Neuronal stem cell (in vitro differentiated cells): ENCODE results near the gene USP21.

ENCODE experiments used
- DNase-seq: peaks from one replicate; pipeline ENCODE4 v3.0.0-alpha.2; 2013; ENCODE audit warnings: low spot score
- H2AFZ ChIP-seq: one replicate; pipeline ENCODE4 v1.6.1; 2013; ENCODE audit warnings: mild to moderate bottlenecking, low read length, inconsistent platforms
- H2AK5ac ChIP-seq: 2 replicates; pipeline ENCODE4 v1.6.1; 2013; ENCODE audit warnings: low read depth, mild to moderate bottlenecking, inconsistent platforms, low read length, moderate library complexity, mixed read lengths
- H2BK120ac ChIP-seq: 2 replicates; pipeline ENCODE4 v1.6.1; 2013; ENCODE audit warnings: low read depth, mild to moderate bottlenecking, inconsistent platforms, low read length, moderate library complexity, mixed read lengths
- H2BK12ac ChIP-seq: one replicate; pipeline ENCODE4 v1.6.1; 2013; ENCODE audit warnings: low read length, inconsistent platforms
- H2BK15ac ChIP-seq: 2 replicates; pipeline ENCODE4 v1.6.1; 2013; ENCODE audit warnings: mild to moderate bottlenecking, low read length, inconsistent platforms, mixed read lengths
- H2BK5ac ChIP-seq: one replicate; pipeline ENCODE4 v1.6.1; 2013; ENCODE audit warnings: inconsistent platforms, mild to moderate bottlenecking, low read length, moderate library complexity
- H3K14ac ChIP-seq: one replicate; pipeline ENCODE4 v1.6.1; 2013; ENCODE audit warnings: low read length, inconsistent platforms
- H3K18ac ChIP-seq: 2 replicates; pipeline ENCODE4 v1.6.1; 2013; ENCODE audit warnings: low read length, inconsistent platforms
- H3K23ac ChIP-seq: 2 replicates; pipeline ENCODE4 v1.6.1; 2013; ENCODE audit warnings: low read depth, mild to moderate bottlenecking, mixed read lengths, low read length, inconsistent platforms; ENCODE audit not compliant: poor library complexity
- H3K27ac ChIP-seq: replicated peaks from 3 replicates; pipeline ENCODE4 v1.5.1; 2013; ENCODE audit warnings: low read length, inconsistent platforms
- H3K27me3 ChIP-seq, 3 experiments: 2 replicates each; pipeline ENCODE4 v1.6.1; 2013; ENCODE audit warnings: low read length in 3 of 3, mild to moderate bottlenecking in 2 of 3, inconsistent platforms in 1 of 3, low read depth in 1 of 3, mixed read lengths in 1 of 3, moderate library complexity in 1 of 3; ENCODE audit not compliant: control insufficient read depth in 3 of 3, insufficient read depth in 3 of 3
- H3K36me3 ChIP-seq, 2 donors: replicated peaks in 1 of 2; 2 replicates each; pipeline ENCODE4 v1.6.1; 2013; ENCODE audit warnings: low read length in 2 of 2; ENCODE audit not compliant: control insufficient read depth in 2 of 2, insufficient read depth in 2 of 2
- H3K4ac ChIP-seq: 2 replicates; pipeline ENCODE4 v1.6.1; 2013; ENCODE audit warnings: inconsistent platforms, mild to moderate bottlenecking, low read length, moderate library complexity
- H3K4me1 ChIP-seq, 2 donors: 1 replicate in 1 of 2; 2 replicates in 1 of 2; pipeline ENCODE4 v1.6.1; 2013; ENCODE audit warnings: low read length in 2 of 2, low read depth in 1 of 2; ENCODE audit not compliant: control insufficient read depth in 2 of 2, insufficient read depth in 1 of 2
- H3K4me2 ChIP-seq: one replicate; pipeline ENCODE4 v1.6.1; 2013; ENCODE audit warnings: mild to moderate bottlenecking, low read length, inconsistent platforms; ENCODE audit not compliant: insufficient read depth, poor library complexity, severe bottlenecking
- H3K4me3 ChIP-seq, 2 donors: 2 replicates each; pipeline ENCODE4 v1.5.1; 2013; ENCODE audit warnings: low read length in 2 of 2, mild to moderate bottlenecking in 2 of 2, inconsistent platforms in 1 of 2, moderate library complexity in 1 of 2
- H3K79me1 ChIP-seq: one replicate; pipeline ENCODE4 v1.6.1; 2013; ENCODE audit warnings: low read depth, mild to moderate bottlenecking, inconsistent platforms, low read length, moderate library complexity
- H3K9ac ChIP-seq: one replicate; pipeline ENCODE4 v1.6.1; 2013; ENCODE audit warnings: mild to moderate bottlenecking, low read depth, low read length, inconsistent platforms; ENCODE audit not compliant: poor library complexity
- H3K9me3 ChIP-seq, 2 donors: replicated peaks in 1 of 2; 2 replicates each; pipeline versions ENCODE3 to v1.6.1; 2013; ENCODE audit warnings: low read length in 2 of 2, mild to moderate bottlenecking in 2 of 2, inconsistent platforms in 1 of 2, low read depth in 1 of 2, mixed read lengths in 1 of 2, moderate library complexity in 1 of 2; ENCODE audit not compliant: control insufficient read depth in 2 of 2, insufficient read depth in 1 of 2
- H4K8ac ChIP-seq: one replicate; pipeline ENCODE4 v1.6.1; 2013; ENCODE audit warnings: low read depth, mild to moderate bottlenecking, inconsistent platforms, low read length, moderate library complexity
- H4K91ac ChIP-seq: one replicate; pipeline ENCODE4 v1.6.1; 2013; ENCODE audit warnings: low read length, low read depth, mild to moderate bottlenecking, inconsistent platforms; ENCODE audit not compliant: poor library complexity
- WGBS, 2 donors: extraction: QIAGEN DNeasy Blood & Tissue Kit; methylation state at CpG; one replicate each; pipeline ENCODE4 v1.1.7; 2013; ENCODE audit warnings: missing lambda C conversion rate in 2 of 2, mixed read lengths in 1 of 2; ENCODE audit not compliant: insufficient read length in 2 of 2, insufficient replicate concordance in 1 of 2; ENCODE audit errors: extremely low coverage in 2 of 2; 5-methylcytosine and 5-hydroxymethylcytosine counted together

The USP21 gene

DNA sequence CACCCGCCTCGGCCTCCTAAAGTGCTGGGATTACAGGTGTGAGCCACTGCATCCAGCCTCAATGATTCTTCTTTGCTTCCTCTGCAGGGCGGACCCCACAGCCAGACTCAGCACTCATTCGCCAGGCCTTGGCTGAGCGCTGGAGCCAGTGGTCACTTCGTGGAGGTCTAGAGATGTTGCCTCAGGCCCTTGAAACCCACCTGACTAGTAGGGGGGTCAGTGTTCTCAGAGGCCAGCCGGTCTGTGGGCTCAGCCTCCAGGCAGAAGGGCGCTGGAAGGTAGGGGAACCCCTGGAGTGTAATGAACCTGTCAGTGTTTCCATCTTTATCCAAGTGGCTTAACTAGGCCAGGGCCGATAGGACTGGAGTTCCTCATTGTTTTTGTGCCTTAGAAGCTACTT, 9.6 kb downstream of the USP21 start:
- H2BK120ac ChIP-seq = no peak overlapping the region
- H2BK12ac ChIP-seq = no peak overlapping the region
- H4K91ac ChIP-seq = no peak overlapping the region
- H3K9ac ChIP-seq = no peak overlapping the region
- H2BK5ac ChIP-seq = no peak overlapping the region
- peaks cover 3 to 4% of the 10 kb centered on the region in 2 donors for H3K4me1 ChIP-seq
- no peak overlapping the region for H3K4me2 ChIP-seq
- H3K9me3 ChIP-seq = no peaks in the 10 kb centered on the region
- H3K36me3 ChIP-seq = peaks cover 44 to 62% of the 10 kb centered on the region in 2 donors
- no peak overlapping the region for H3K4ac ChIP-seq
- no peak overlapping the region for H3K14ac ChIP-seq
- WGBS, 2 donors = no CpG with 5 or more reads among the region's 9 CpGs
- no peak overlapping the region for H2AK5ac ChIP-seq
- no peak overlapping the region for H3K4me3 ChIP-seq
- no peak overlapping the region for H4K8ac ChIP-seq
- no peak overlapping the region for H3K27ac ChIP-seq
- H2BK15ac ChIP-seq = no peak overlapping the region
- peaks cover 2% of the 10 kb centered on the region for H3K79me1 ChIP-seq
- H3K23ac ChIP-seq = no peak overlapping the region
- no peak overlapping the region for H2AFZ ChIP-seq
- DNase-seq = no peak
- H3K18ac ChIP-seq = no peak overlapping the region
- no peaks in the 10 kb centered on the region for H3K27me3 ChIP-seq

- H2BK120ac ChIP-seq = no peak overlapping the region
- H2AK5ac ChIP-seq = no peak overlapping the region
- H4K91ac ChIP-seq = no peak overlapping the region
- H4K8ac ChIP-seq = no peak overlapping the region
- no peak overlapping the region for H3K9ac ChIP-seq
- peaks cover 2 to 3% of the 10 kb centered on the region in 2 donors for H3K4me1 ChIP-seq
- H3K79me1 ChIP-seq = peaks cover 2% of the 10 kb centered on the region
- H3K4me3 ChIP-seq = no peak overlapping the region
- no peak overlapping the region for H2BK12ac ChIP-seq
- H3K36me3 ChIP-seq = peaks cover 50 to 69% of the 10 kb centered on the region in 2 donors
- H2BK5ac ChIP-seq = no peak overlapping the region
- H3K4me2 ChIP-seq = no peak overlapping the region
- H3K27ac ChIP-seq = no peak overlapping the region
- H3K9me3 ChIP-seq = no peaks in the 10 kb centered on the region
- no peak overlapping the region for H2BK15ac ChIP-seq
- H3K18ac ChIP-seq = no peak overlapping the region
- no peaks in the 10 kb centered on the region for H3K27me3 ChIP-seq
- H3K23ac ChIP-seq = no peak overlapping the region
- no CpG with 5 or more reads among the region's 5 CpGs for WGBS, 2 donors
- H3K4ac ChIP-seq = no peak overlapping the region
- H2AFZ ChIP-seq = no peak overlapping the region
- no peak overlapping the region for H3K14ac ChIP-seq
- no peak for DNase-seq
Observed at GRCh38 chr1:161171191-161171590, 11.9 kb downstream of the USP21 start.

DNA sequence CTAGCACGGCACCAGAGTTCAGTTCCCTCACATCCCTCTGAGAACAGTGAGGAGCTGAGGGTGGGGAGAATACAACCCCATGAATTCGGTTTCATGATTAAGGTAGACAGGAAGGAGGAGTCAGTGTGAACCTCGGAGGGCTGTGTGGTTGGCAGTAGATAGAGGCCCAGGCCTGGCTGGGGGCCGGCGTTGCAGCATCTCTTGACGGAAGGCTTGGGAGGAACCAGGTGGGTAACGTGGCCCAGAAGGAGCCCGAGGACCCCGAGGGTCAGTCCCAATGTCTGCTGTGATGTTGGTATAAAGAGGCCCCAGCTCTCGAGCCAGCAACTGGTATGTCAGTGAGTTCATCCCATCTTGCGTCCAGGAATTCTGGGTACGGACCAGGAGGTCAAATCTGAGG, 12.4 kb downstream of the USP21 start:
- Histone ChIP-seq H2BK12ac (no peak overlapping the region), H2BK5ac (no peak overlapping the region), H3K4me2 (no peak overlapping the region), H3K36me3 (peaks cover 50 to 69% of the 10 kb centered on the region in 2 donors), H4K91ac (no peak overlapping the region), H2BK15ac (no peak overlapping the region), H3K9me3 (no peaks in the 10 kb centered on the region), H2BK120ac (no peak overlapping the region), H3K27me3 (no peaks in the 10 kb centered on the region), H3K9ac (no peak overlapping the region), H3K4me1 (peaks cover 7% of the 10 kb centered on the region in 2 donors), H3K27ac (no peak overlapping the region), H2AFZ (no peak overlapping the region), H3K14ac (no peak overlapping the region), H3K18ac (no peak overlapping the region), H3K4me3 (no peak overlapping the region), H4K8ac (no peak overlapping the region), H3K79me1 (peaks cover 3% of the 10 kb centered on the region), H3K23ac (no peak overlapping the region), H2AK5ac (no peak overlapping the region), H3K4ac (no peak overlapping the region)
- no peak for DNase-seq
- no CpG with 5 or more reads among the region's 12 CpGs for WGBS, 2 donors

- H3K4me2 ChIP-seq = no peak overlapping the region
- H4K8ac ChIP-seq = no peak overlapping the region
- no peak overlapping the region for H4K91ac ChIP-seq
- H3K27ac ChIP-seq = no peak overlapping the region
- no peak overlapping the region for H3K18ac ChIP-seq
- no peak overlapping the region for H2BK12ac ChIP-seq
- no peak overlapping the region for H2BK15ac ChIP-seq
- H2AK5ac ChIP-seq = no peak overlapping the region
- no CpG with 5 or more reads among the region's 1 CpG for WGBS, 2 donors
- no peak overlapping the region for H3K4ac ChIP-seq
- peaks cover 5 to 6% of the 10 kb centered on the region in 2 donors for H3K4me1 ChIP-seq
- H3K27me3 ChIP-seq = no peaks in the 10 kb centered on the region
- no peak overlapping the region for H2BK120ac ChIP-seq
- no peak overlapping the region for H3K23ac ChIP-seq
- peaks cover 8% of the 10 kb centered on the region for H3K79me1 ChIP-seq
- no peak overlapping the region for H3K4me3 ChIP-seq
- H3K36me3 ChIP-seq = peaks cover 50 to 69% of the 10 kb centered on the region in 2 donors
- H2BK5ac ChIP-seq = no peak overlapping the region
- no peak overlapping the region for H3K9ac ChIP-seq
- DNase-seq = no peak
- H3K9me3 ChIP-seq = no peaks in the 10 kb centered on the region
- H2AFZ ChIP-seq = no peak overlapping the region
- H3K14ac ChIP-seq = no peak overlapping the region
Observed at GRCh38 chr1:161172349-161172748, 13.0 kb downstream of the USP21 start.
